ENCODE measurements around the gene SNX2.

GRCh38 chr5:122738088-122738487 is 36.8 kb upstream of the SNX2 start:
- no peak for TF ChIP-seq CTCF (IDR thresholded peaks at IDR 0.05)
- TF ChIP-seq POLR2A (IDR thresholded peaks at IDR 0.05) = no peak
